ENCODE measurements around the gene MYADM.

MYADM gene

GRCh38 chr19:53871454-53871853 is 3.8 kb downstream of the MYADM start:
- no peak overlapping the region for H3K4me3 ChIP-seq (ENCODE audit: low read depth, low read length)
- TF ChIP-seq CTCF (IDR thresholded peaks at IDR 0.05; ENCODE audit: low read depth, low read length): no peak

- no peak overlapping the region for H3K4me3 ChIP-seq (ENCODE audit: low read depth, low read length)
- no peak for TF ChIP-seq CTCF (IDR thresholded peaks at IDR 0.05; ENCODE audit: low read depth, low read length)
These were observed 5.1 kb downstream of the MYADM start for GRCh38 chr19:53872762-53873161.

GRCh38 chr19:53873773-53874605 is 6.3 kb downstream of the MYADM start:
- H3K4me3 ChIP-seq (ENCODE audit: low read depth, low read length): no peak overlapping the region
- no peak for TF ChIP-seq CTCF (IDR thresholded peaks at IDR 0.05; ENCODE audit: low read depth, low read length)

GRCh38 chr19:53874606-53874990 is 6.9 kb downstream of the MYADM start:
- no peak overlapping the region for H3K4me3 ChIP-seq (ENCODE audit: low read depth, low read length)

GRCh38 chr19:53875602-53876325 is 8.1 kb downstream of the MYADM start:
- TF ChIP-seq CTCF (IDR thresholded peaks at IDR 0.05; ENCODE audit: low read depth, low read length): no peak
- no peak overlapping the region for H3K4me3 ChIP-seq (ENCODE audit: low read depth, low read length)

More at GRCh38 chr19:53874606-53874990, 6.9 kb downstream of the MYADM start:
- TF ChIP-seq CTCF (IDR thresholded peaks at IDR 0.05; ENCODE audit: low read depth, low read length): no peak

GRCh38 chr19:53876651-53877224 is 9.1 kb downstream of the MYADM start:
- no peak for TF ChIP-seq CTCF (IDR thresholded peaks at IDR 0.05; ENCODE audit: low read depth, low read length)
- H3K4me3 ChIP-seq (ENCODE audit: low read depth, low read length): no peak overlapping the region

- TF ChIP-seq CTCF (IDR thresholded peaks at IDR 0.05; ENCODE audit: low read depth, low read length): no peak
- H3K4me3 ChIP-seq (ENCODE audit: low read depth, low read length): no peak overlapping the region
These were observed 9.7 kb downstream of the MYADM start for GRCh38 chr19:53877361-53877766.

All from WI38 (cell line).